LNCAP (cell line): ENCODE results near the gene GAB1.

Experiments
- CTCF ChIP-seq: fragments of 450-650 bp; IDR thresholded peaks from 2 replicates; pipeline ENCODE4 v1.5.1; 2017; ENCODE audit warnings: mild to moderate bottlenecking

Gene GAB1

GRCh38 chr4:143513314-143514168, 176.9 kb downstream of the GAB1 start, which contains the start of gene SMARCA5:
Gene SMARCA5 (plus strand): TSS chr4:143513702. CDS start chr4:143513925, 223 bp downstream.
- no peak for TF ChIP-seq CTCF

GRCh38 chr4:143514169-143514495, 177.5 kb downstream of the GAB1 start:
- TF ChIP-seq CTCF = no peak

- TF ChIP-seq CTCF = no peak
Measured at GRCh38 chr4:143514497-143514896, 177.8 kb downstream of the GAB1 start.

- TF ChIP-seq CTCF = no peak
Measured at GRCh38 chr4:143514901-143515300, 178.2 kb downstream of the GAB1 start.

- TF ChIP-seq CTCF = no peak
Measured at GRCh38 chr4:143515905-143516304, 179.2 kb downstream of the GAB1 start.

GRCh38 chr4:143517764-143518163, 181.1 kb downstream of the GAB1 start:
- TF ChIP-seq CTCF = no peak
